GM21576 (cell line): Measurements from ENCODE around the gene FGF12.

Experiments used
- ATAC-seq: cut with Tn5 transposase; IDR thresholded peaks from one replicate; pipeline ENCODE4 v1.9.1; 2021; ENCODE audit warnings: mild to moderate bottlenecking, moderate library complexity; ENCODE audit not compliant: unreplicated experiment

The FGF12 gene

DNA sequence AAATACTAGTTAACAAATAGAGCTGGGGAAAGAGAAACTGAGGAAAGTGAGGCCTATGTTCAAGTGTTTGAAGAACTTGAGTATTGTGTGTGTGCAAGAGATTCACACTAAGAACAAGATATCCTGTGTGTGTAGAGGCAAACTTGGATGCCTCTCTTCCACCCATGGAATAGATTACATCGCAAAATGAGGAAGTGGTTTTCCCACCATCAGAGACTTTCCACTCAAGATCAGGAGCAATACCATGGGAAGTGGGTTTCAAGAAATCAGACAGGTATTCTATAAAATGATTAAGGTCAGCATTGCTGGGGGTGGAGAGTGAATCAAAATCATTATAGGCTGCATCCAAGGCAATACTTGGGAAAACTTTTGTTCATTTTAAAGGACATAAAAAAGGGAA is 308.0 kb downstream of the FGF12 start:
- ATAC-seq = no peak

DNA sequence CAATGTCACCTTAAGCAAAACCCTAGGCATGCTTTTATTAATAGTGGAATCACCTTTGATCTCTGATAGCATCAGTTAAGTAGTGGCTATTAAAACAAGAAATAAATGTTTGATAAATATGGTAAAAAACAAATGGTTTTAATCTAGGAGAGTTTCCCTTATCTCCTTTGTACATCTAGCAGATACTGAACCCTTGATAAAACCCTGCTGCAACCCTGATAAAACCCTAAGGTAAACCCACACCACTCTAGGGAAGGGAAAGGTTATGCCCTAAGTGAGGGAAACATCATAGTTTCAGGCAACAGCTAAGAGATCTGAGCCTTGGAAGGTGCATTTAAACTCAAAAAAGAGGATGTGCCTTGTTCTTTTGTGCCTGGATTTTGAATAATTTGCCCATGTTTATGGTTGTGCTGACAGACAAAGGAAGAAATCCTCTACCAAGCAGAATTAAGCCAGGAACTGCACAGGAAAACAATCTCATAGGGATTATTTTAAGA is 309.7 kb downstream of the FGF12 start:
- ATAC-seq = no peak

DNA sequence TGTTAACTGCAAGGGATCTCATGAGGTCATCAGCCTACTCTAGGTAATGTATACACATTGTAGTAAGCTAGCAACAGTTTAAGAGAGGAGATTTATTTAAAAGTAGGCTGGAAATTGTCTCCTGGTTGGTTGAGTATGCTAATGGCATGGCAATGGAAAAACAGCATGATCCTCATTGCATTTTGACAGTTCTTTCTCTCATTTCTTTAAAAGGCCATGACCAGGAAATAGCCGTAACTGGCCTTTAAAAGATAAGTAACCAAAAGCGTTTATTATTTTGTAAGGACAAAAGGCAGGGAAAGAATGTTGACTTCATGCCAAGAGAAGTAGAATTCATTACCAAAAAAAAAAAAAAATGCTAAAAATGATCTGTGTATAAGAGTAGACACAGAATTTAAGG is 310.3 kb downstream of the FGF12 start:
- ATAC-seq = no peak

- ATAC-seq = no peak
Measured at GRCh38 chr3:192413461-192413860, 313.9 kb downstream of the FGF12 start.

GRCh38 chr3:192410684-192410960 is 316.7 kb downstream of the FGF12 start:
- no peak for ATAC-seq

DNA sequence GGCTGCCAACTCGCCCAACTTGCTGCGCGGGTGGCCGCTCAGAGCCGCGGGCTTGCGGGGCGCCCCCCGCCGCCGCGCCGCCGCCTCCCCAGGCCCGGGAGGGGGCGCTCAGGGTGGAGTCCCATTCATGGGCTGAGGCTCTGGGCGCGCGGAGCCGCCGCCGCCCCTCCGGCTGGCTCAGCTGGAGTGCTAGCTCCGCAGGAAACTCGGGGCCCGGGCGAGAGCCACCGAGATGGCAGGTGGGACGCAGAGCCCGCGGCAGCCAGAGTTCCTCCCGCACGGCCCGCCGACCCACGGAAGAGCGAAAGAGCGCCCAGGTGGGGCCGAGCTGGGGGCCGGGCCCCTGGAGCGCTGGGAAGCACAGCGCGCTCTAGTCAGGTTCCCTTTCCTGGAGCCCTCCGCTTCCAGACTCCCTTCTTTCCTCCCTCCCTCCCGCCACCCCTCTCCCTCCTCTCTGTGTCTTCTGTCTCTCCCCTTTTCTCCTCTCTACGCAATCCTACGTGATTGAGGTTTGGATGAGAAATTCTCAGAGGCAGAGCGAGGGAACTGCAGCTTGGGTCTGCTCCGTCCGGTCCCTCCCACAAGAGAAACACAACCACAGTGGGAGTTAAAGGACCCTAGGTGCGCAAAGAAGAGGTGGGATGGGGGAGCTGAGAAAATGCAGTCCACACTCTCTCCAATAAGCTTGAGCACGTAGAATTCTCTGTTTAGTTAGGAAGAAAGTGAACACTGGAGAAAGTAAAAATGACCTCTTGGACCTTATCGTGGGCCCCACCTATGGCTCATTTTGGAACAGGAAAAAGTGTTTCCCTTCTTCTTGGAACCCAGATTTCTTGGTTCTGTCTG is 317.3 kb downstream of the FGF12 start:
- ATAC-seq = peak; percentile 26

DNA sequence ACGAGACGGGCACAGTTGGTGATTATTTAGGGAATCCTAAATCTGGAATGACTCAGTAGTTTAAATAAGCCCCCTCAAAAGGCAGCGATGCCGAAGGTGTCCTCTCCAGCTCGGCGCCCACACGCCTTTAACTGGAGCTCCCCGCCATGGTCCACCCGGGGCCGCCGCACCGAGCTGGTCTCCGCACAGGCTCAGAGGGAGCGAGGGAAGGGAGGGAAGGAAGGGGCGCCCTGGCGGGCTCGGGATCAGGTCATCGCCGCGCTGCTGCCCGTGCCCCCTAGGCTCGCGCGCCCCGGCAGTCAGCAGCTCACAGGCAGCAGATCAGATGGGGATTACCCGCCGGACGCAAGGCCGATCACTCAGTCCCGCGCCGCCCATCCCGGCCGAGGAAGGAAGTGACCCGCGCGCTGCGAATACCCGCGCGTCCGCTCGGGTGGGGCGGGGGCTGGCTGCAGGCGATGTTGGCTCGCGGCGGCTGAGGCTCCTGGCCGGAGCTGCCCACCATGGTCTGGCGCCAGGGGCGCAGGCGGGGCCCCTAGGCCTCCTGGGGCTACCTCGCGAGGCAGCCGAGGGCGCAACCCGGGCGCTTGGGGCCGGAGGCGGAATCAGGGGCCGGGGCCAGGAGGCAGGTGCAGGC is 318.0 kb downstream of the FGF12 start:
- ATAC-seq = peak; percentile 61

DNA sequence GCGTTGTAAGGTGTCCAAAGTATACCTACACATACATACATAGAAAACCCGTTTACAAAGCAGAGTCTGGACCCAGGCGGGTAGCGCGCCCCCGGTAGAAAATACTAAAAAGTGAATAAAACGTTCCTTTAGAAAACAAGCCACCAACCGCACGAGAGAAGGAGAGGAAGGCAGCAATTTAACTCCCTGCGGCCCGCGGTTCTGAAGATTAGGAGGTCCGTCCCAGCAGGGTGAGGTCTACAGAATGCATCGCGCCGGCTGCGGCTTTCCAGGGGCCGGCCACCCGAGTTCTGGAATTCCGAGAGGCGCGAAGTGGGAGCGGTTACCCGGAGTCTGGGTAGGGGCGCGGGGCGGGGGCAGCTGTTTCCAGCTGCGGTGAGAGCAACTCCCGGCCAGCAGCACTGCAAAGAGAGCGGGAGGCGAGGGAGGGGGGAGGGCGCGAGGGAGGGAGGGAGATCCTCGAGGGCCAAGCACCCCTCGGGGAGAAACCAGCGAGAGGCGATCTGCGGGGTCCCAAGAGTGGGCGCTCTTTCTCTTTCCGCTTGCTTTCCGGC is 318.6 kb downstream of the FGF12 start:
- no peak for ATAC-seq

DNA sequence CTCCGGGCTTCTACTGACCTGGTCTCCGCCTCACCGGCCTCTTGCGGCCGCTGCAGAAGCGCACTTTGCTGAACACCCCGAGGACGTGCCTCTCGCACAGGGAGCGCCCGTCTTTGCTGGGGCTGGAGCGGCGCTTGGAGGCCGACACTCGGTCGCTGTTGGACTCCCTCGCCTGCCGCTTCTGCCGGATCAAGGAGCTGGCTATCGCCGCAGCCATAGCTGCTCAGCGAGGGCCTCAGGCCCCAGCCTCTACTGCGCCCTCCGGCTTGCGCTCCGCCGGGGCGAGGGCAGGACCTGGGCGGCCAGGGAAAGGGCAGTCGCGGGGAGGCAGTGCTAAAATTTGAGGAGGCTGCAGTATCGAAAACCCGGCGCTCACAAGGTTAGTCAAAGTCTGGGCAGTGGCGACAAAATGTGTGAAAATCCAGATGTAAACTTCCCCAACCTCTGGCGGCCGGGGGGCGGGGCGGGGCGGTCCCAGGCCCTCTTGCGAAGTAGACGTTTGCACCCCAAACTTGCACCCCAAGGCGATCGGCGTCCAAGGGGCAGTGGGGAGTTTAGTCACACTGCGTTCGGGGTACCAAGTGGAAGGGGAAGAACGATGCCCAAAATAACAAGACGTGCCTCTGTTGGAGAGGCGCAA is 319.2 kb downstream of the FGF12 start:
- ATAC-seq = no peak

DNA sequence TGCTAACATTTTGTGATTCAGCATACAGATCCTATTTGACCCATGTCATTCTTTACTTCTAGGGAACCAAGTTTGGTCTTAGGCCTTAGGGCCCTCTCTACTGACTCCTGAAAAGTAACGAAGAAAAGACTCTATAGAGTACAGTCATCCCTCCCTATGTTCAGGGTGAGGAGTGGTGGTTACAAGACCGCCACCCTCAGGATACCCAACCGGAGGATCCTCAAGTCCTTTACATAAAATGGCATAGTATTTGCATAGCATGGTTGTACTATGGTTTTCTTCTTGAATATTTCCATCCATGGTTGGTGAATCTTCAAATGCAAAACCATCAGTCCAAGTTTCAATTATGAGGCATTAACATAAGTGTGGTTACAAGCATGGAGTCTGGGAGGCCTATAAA is 327.6 kb downstream of the FGF12 start:
- no peak for ATAC-seq

GRCh38 chr3:192397012-192397411 is 330.3 kb downstream of the FGF12 start:
- ATAC-seq = no peak

GRCh38 chr3:192395506-192395905 is 331.8 kb downstream of the FGF12 start:
- no peak for ATAC-seq

DNA sequence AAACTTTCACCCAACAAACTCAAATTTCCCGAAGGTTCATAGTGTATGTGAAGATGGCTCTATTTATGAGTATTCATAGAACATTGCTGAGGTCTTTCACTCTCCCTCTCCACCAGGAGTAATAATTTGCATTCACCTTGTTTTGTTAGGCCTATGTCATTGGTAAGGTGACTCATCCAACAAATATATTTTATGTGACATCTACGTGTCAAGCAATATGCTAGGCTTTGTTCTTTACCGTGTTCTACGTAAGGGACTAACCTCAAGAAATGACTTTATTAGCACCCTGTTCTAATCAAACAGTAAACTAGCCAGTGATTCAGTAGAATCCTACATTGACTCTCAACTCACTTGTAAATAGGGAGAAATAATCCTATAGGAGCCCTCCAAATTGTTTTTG is 334.4 kb downstream of the FGF12 start:
- ATAC-seq = no peak

DNA sequence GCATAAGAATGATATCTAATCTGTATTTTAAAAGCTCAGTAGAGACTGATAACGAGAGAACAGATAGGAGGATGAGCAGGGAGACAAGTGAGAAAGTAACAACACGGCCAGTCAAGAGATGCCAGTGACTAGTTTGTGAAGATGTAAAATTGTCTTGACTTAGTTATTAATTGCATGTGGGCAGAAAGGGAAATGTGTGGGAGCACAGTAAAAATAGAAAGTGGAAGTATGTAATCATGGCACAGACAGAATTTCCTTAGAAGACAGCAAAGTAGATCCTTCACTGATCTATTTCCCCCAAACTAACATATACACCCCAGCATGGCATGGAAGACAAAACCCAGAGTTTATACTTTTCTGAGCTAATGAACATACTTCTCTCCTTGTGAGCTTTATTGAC is 344.5 kb downstream of the FGF12 start:
- ATAC-seq = no peak

- ATAC-seq = no peak
Measured at GRCh38 chr3:192373586-192373985, 353.8 kb downstream of the FGF12 start.

DNA sequence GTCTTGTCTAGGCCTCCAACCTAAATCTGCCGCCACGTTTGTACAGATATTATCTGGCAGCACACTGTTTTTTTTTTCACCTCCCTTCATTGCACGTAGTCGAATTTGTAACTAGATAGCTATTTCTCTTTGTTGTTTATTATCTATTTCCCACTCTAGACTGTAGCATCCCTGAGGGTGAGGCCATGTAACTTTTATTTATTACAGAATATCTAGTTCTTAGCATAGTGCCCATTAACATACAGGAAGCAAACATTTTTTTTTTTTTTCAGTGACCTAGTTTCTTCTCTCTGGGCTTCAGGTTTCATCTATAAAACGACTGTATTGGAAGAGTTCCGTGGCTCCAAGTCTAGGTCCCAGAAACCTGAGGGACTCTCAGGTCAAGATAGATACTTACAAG is 354.3 kb downstream of the FGF12 start:
- no peak for ATAC-seq

DNA sequence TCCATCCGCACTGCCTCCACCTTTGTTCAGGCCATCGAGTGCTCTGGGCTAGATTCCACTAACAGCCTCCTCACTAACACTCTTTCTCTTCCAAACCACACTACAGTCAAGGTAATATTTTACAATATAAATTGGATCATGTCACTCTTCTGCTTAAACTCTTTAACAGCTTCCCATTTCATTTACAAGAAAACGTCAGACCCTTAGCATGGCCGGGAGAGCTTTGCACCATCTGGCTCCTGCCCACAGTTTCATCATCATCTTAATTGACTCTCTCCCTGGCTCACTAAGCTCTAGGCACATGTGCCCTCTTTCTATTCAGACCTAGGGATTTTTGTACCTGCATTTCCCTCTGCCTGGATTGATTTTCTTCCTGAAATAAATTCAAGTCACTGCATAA is 354.7 kb downstream of the FGF12 start:
- no peak for ATAC-seq

DNA sequence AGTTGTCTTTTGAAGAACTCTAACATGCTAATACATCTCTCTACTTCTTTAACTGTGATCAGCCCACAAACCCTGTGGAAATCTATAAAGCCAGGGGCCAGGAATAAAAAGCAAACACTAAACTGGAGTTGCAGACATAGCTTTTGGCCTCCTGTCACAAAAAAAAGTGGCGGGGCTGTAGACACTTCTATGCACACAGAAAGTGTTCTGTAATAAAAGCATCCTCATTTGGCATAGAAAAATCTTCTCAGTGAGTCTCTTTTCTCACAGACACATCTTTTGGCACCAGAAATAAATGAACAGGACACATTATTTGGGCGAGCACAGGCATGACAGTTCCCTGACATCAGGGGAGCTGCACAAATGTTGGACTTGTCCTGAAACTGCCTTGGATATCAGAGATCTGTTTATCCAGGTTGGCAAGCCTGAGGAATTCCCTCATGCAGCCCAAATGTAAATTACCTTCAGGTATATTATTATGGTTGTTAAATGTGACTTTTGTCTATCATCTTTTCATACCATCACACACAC is 355.4 kb downstream of the FGF12 start:
- no peak for ATAC-seq

DNA sequence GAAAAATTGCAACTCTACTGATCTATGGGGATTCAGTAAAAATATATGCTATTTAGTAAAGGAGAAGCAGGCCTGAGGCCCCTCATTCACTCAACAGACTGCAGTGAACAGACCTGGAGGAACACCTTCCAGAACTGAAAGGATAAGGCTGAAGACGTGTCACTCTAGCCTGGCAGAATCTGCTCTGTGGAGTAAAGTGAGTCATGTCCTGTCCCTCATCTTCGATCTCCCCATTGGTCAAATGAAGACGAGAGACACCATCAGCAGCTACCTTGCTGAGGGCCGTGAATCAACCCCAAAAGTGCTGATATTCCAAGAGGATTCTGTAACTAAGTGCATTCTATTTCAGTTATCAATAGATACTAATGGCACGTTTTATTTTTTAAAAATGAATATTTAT is 359.7 kb downstream of the FGF12 start:
- ATAC-seq = no peak

DNA sequence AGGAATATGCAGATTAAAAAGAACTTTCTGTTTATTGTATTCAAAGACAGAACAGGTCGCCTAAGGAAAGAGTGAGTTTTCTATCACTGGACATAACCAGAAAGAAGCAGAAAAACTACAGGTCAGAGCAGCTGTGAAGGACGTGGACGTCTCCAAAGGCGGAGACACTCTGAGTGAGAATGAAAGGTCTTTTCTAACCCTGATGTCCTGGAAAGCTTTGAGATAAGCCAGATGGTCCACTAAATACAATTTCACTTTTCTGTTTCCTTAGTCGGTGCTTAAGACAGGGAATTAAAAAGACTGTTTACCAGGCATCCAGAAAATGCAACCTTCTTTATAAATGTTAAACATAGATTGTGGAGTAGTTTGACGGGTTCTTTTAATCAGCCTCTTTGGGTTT is 360.4 kb downstream of the FGF12 start:
- ATAC-seq = no peak

DNA sequence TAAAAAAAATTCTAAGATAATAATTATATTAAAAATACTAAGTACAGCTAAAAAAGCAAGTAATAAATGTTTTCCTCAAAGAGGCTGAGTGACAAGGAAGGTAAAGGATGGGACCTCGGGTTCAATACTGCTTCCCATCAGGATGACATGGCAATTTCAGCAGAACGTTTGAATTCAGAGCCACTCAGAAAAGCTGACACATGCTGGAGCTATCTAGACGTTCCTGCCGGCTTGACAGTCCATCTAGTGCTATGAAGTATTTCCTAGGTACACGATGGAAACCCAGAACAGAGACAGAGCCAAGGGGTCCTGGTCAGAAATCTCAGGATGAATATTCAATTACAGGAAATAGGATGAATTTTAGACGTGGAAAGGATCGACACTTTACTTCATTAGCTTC is 361.8 kb downstream of the FGF12 start:
- no peak for ATAC-seq

DNA sequence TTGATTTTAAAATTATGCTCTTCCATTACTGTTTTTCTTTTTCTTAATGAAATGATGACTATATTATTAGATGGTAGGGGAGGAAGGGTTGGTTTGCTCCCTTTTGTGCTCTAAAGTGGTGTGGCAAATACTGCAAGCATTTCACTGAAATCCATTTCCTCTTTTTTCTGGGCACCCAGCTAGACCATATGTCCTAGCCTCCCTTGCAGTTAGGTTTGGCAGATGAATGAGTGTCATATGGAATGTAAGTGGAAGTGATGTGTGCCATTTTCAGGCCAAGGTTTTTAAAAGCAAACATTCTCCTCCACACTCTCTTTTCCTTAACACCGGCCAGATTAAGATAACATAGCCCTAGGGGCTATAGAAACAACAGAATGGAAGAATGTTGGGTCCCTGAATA is 363.0 kb downstream of the FGF12 start:
- no peak for ATAC-seq
